ENCODE results near the gene COL26A1. TPM values are rescaled to one million over a fixed set of nuclear protein-coding genes. Genes with fewer than 3 reads are reported as not detected.
"Not testable (repeated sequence)": the region's sequence is repeated elsewhere in the genome, so short reads cannot be mapped to it uniquely, and the experiment has no call there.

The COL26A1 gene
- total RNA-seq, 3 donors from 2014 or later (not counting 1 experiment from before 2014, with no cell fraction given): 0.16 TPM; not detected in 2

- Histone ChIP-seq H3K9me3 (ENCODE audit: control insufficient read depth, insufficient read depth, low read length) (no peaks in the 10 kb centered on the region), H3K27ac (ENCODE audit: low read length) (no peak overlapping the region), H3K27me3 (ENCODE audit: control insufficient read depth, insufficient read depth, low read length) (no peaks in the 10 kb centered on the region), H3K4me3 (ENCODE audit: low read length) (no peak overlapping the region), H3K4me1 (ENCODE audit: control insufficient read depth, insufficient read depth, low read length) (no peaks in the 10 kb centered on the region), H3K36me3 (ENCODE audit: control insufficient read depth, insufficient read depth, low read length) (no peaks in the 10 kb centered on the region)
- Mint-ChIP-seq H3K36me3 (peaks cover 5% of the 10 kb centered on the region), H3K9me3 (peaks cover 2 to 5% of the 10 kb centered on the region in 2 donors), H3K4me1 (no peaks in the 10 kb centered on the region), H3K27ac (no peak overlapping the region), H3K27me3 (ENCODE audit: low read depth in 2 of 2) (peaks cover 5 to 8% of the 10 kb centered on the region in 2 donors), H3K4me3 (no peak overlapping the region)
- 84% methylated on average over 5 of the region's 5 CpGs for WGBS (ENCODE audit: insufficient coverage)
- ATAC-seq: no peak
- no peak for TF ChIP-seq CTCF (IDR thresholded peaks at IDR 0.05)
- no peak for DNase-seq
- intact Hi-C loops (cut with micrococcal nuclease): no loop called here
Measured at GRCh38 chr7:101474178-101474577, 111.5 kb downstream of the COL26A1 start.

- H3K4me1 Mint-ChIP-seq; ATAC-seq; H3K4me3 Mint-ChIP-seq; DNase-seq; H3K4me1 ChIP-seq (ENCODE audit: control insufficient read depth, insufficient read depth, low read length); H3K27me3 ChIP-seq (ENCODE audit: control insufficient read depth, insufficient read depth, low read length); H3K9me3 ChIP-seq (ENCODE audit: control insufficient read depth, insufficient read depth, low read length); intact Hi-C loops (cut with micrococcal nuclease); H3K36me3 ChIP-seq (ENCODE audit: control insufficient read depth, insufficient read depth, low read length); H3K27ac Mint-ChIP-seq; H3K27ac ChIP-seq (ENCODE audit: low read length); H3K4me3 ChIP-seq (ENCODE audit: low read length): not testable (repeated sequence)
- Mint-ChIP-seq H3K36me3 (peaks cover 20% of the 10 kb centered on the region), H3K9me3 (peaks cover 5 to 15% of the 10 kb centered on the region in 2 donors), H3K27me3 (ENCODE audit: low read depth in 2 of 2) (peaks cover 12 to 21% of the 10 kb centered on the region in 2 donors)
- 92% methylated on average over 2 of the region's 2 CpGs for WGBS (ENCODE audit: insufficient coverage)
Measured at GRCh38 chr7:101475691-101476090, 113.0 kb downstream of the COL26A1 start.

GRCh38 chr7:101479217-101479616, 116.5 kb downstream of the COL26A1 start:
- H3K27me3 Mint-ChIP-seq (ENCODE audit: low read depth in 2 of 2): peaks cover 17 to 26% of the 10 kb centered on the region in 2 donors
- H3K27ac ChIP-seq (ENCODE audit: low read length): no peak overlapping the region
- TF ChIP-seq CTCF (IDR thresholded peaks at IDR 0.05): no peak
- ATAC-seq (no peak), DNase-seq (no peak)
- H3K4me1 ChIP-seq (ENCODE audit: control insufficient read depth, insufficient read depth, low read length): no peaks in the 10 kb centered on the region
- peaks cover 5 to 15% of the 10 kb centered on the region in 2 donors for H3K9me3 Mint-ChIP-seq
- intact Hi-C loops (cut with micrococcal nuclease): no loop called here
- H3K36me3 Mint-ChIP-seq: peaks cover 24% of the 10 kb centered on the region
- no peak overlapping the region for H3K4me3 ChIP-seq (ENCODE audit: low read length)
- H3K27ac Mint-ChIP-seq: no peak overlapping the region
- no CpG with 5 or more reads among the region's 1 CpG for WGBS (ENCODE audit: insufficient coverage)
- no peaks in the 10 kb centered on the region for H3K27me3 ChIP-seq (ENCODE audit: control insufficient read depth, insufficient read depth, low read length)
- H3K4me1 Mint-ChIP-seq: no peaks in the 10 kb centered on the region
- H3K4me3 Mint-ChIP-seq: no peak overlapping the region
- no peaks in the 10 kb centered on the region for H3K9me3 ChIP-seq (ENCODE audit: control insufficient read depth, insufficient read depth, low read length)
- H3K36me3 ChIP-seq (ENCODE audit: control insufficient read depth, insufficient read depth, low read length): no peaks in the 10 kb centered on the region

- H3K4me1 Mint-ChIP-seq; H3K36me3 ChIP-seq (ENCODE audit: control insufficient read depth, insufficient read depth, low read length); H3K4me3 ChIP-seq (ENCODE audit: low read length); H3K27ac Mint-ChIP-seq; H3K4me1 ChIP-seq (ENCODE audit: control insufficient read depth, insufficient read depth, low read length); H3K27me3 Mint-ChIP-seq (ENCODE audit: low read depth in 2 of 2); intact Hi-C loops (cut with micrococcal nuclease); H3K9me3 ChIP-seq (ENCODE audit: control insufficient read depth, insufficient read depth, low read length); H3K27ac ChIP-seq (ENCODE audit: low read length); DNase-seq; H3K27me3 ChIP-seq (ENCODE audit: control insufficient read depth, insufficient read depth, low read length); H3K4me3 Mint-ChIP-seq; H3K36me3 Mint-ChIP-seq; H3K9me3 Mint-ChIP-seq: not testable (repeated sequence)
- WGBS (ENCODE audit: insufficient coverage): 84% methylated on average over 7 of the region's 7 CpGs
- peak in 1 of 3 donors; percentile 24 for ATAC-seq
Measured at GRCh38 chr7:101486056-101486432, 123.4 kb downstream of the COL26A1 start.
